Measurements from ENCODE around the gene PDE4D.

- no peak for TF ChIP-seq SUZ12 (IDR thresholded peaks at IDR 0.05; ENCODE audit: extremely low read depth, insufficient read depth, insufficient read length)
- TF ChIP-seq ZNF274 (IDR thresholded peaks at IDR 0.05; ENCODE audit: low read depth, low read length) = no peak
- no peak for TF ChIP-seq YY1 (IDR thresholded peaks at IDR 0.05; ENCODE audit: insufficient read depth, insufficient read length)
Measured at GRCh38 chr5:59525311-59525710, 368.2 kb downstream of the PDE4D start.

Measured in NT2/D1 (cell line).